ENCODE results near the gene IL17B. TPM values are rescaled to one million over a fixed set of nuclear protein-coding genes. Genes with fewer than 3 reads are reported as not detected.

The IL17B gene
- total and polyA plus RNA-seq, 2 experiments from 2014 or later, result not detected

DNA sequence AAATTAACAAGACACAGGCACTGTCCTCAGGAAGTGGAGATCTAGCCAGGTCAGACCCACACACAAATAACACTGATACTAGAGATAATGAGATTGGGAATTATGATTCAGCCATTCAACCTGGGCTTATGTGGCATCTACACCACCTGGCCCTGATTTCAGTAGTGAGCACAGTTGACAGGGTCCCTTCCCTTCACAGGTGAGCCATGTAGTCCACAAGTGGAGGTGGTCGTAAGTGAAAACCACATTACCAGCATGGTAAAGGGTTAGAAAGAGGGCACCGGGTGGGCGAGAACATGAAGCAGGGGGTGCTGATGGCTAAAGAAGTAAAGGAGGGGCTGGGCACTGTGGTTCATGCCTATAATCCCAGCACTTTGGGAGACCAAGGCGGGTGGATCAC is 48.3 kb upstream of the IL17B start:
- H3K27ac Mint-ChIP-seq, result no peak overlapping the region
- no peak overlapping the region for H3K4me3 Mint-ChIP-seq
- H3K36me3 ChIP-seq (ENCODE audit: insufficient read depth), result no peaks in the 10 kb centered on the region
- no peaks in the 10 kb centered on the region for H3K79me2 ChIP-seq (replicated peaks; ENCODE audit: insufficient read depth)
- H3K4me1 ChIP-seq (ENCODE audit: insufficient read depth), result peaks cover 32% of the 10 kb centered on the region
- H3K36me3 Mint-ChIP-seq (ENCODE audit: low read depth), result no peaks in the 10 kb centered on the region
- peaks cover 42% of the 10 kb centered on the region for H3K4me1 Mint-ChIP-seq
- H3K27me3 Mint-ChIP-seq (ENCODE audit: insufficient read depth, low read depth, poor library complexity), result peaks cover 15% of the 10 kb centered on the region
- no peaks in the 10 kb centered on the region for H3K27me3 ChIP-seq (ENCODE audit: insufficient read depth)
- DNase-seq (ENCODE audit: low spot score) (no peak), ATAC-seq (no peak)
- no peak overlapping the region for H3K27ac ChIP-seq (ENCODE audit: low read depth)
- H3F3A ChIP-seq (replicated peaks; ENCODE audit: low read depth), result 0 out of 2 replicates have a peak, but pooled peaks cover 9% of the 10 kb centered on the region
- H3K4me3 ChIP-seq, result no peak overlapping the region
- TF ChIP-seq, protein P1, sequence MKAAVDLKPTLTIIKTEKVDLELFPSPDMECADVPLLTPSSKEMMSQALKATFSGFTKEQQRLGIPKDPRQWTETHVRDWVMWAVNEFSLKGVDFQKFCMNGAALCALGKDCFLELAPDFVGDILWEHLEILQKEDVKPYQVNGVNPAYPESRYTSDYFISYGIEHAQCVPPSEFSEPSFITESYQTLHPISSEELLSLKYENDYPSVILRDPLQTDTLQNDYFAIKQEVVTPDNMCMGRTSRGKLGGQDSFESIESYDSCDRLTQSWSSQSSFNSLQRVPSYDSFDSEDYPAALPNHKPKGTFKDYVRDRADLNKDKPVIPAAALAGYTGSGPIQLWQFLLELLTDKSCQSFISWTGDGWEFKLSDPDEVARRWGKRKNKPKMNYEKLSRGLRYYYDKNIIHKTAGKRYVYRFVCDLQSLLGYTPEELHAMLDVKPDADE (IDR thresholded peaks at IDR 0.05), result no peak
- TF ChIP-seq ZNF114 (CRISPR knock-in tag; IDR thresholded peaks at IDR 0.05), result no peak
- TF ChIP-seq NANOG (IDR thresholded peaks at IDR 0.05; ENCODE audit: borderline replicate concordance), result no peak
- no peak for TF ChIP-seq CREB1 (CRISPR knock-in tag; IDR thresholded peaks at IDR 0.05; ENCODE audit: low read depth)
- TF ChIP-seq EZH2 (IDR thresholded peaks at IDR 0.05; ENCODE audit: low read depth, unreplicated experiment), result no peak
- TF ChIP-seq, protein P2, sequence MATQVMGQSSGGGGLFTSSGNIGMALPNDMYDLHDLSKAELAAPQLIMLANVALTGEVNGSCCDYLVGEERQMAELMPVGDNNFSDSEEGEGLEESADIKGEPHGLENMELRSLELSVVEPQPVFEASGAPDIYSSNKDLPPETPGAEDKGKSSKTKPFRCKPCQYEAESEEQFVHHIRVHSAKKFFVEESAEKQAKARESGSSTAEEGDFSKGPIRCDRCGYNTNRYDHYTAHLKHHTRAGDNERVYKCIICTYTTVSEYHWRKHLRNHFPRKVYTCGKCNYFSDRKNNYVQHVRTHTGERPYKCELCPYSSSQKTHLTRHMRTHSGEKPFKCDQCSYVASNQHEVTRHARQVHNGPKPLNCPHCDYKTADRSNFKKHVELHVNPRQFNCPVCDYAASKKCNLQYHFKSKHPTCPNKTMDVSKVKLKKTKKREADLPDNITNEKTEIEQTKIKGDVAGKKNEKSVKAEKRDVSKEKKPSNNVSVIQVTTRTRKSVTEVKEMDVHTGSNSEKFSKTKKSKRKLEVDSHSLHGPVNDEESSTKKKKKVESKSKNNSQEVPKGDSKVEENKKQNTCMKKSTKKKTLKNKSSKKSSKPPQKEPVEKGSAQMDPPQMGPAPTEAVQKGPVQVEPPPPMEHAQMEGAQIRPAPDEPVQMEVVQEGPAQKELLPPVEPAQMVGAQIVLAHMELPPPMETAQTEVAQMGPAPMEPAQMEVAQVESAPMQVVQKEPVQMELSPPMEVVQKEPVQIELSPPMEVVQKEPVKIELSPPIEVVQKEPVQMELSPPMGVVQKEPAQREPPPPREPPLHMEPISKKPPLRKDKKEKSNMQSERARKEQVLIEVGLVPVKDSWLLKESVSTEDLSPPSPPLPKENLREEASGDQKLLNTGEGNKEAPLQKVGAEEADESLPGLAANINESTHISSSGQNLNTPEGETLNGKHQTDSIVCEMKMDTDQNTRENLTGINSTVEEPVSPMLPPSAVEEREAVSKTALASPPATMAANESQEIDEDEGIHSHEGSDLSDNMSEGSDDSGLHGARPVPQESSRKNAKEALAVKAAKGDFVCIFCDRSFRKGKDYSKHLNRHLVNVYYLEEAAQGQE (IDR thresholded peaks at IDR 0.05; ENCODE audit: unreplicated experiment), result no peak
- TF ChIP-seq POLR2AphosphoS5 (IDR thresholded peaks at IDR 0.05; ENCODE audit: low read depth), result no peak
- TF ChIP-seq JUNB (IDR thresholded peaks at IDR 0.05; ENCODE audit: unreplicated experiment), result no peak
- TF ChIP-seq, protein P3, sequence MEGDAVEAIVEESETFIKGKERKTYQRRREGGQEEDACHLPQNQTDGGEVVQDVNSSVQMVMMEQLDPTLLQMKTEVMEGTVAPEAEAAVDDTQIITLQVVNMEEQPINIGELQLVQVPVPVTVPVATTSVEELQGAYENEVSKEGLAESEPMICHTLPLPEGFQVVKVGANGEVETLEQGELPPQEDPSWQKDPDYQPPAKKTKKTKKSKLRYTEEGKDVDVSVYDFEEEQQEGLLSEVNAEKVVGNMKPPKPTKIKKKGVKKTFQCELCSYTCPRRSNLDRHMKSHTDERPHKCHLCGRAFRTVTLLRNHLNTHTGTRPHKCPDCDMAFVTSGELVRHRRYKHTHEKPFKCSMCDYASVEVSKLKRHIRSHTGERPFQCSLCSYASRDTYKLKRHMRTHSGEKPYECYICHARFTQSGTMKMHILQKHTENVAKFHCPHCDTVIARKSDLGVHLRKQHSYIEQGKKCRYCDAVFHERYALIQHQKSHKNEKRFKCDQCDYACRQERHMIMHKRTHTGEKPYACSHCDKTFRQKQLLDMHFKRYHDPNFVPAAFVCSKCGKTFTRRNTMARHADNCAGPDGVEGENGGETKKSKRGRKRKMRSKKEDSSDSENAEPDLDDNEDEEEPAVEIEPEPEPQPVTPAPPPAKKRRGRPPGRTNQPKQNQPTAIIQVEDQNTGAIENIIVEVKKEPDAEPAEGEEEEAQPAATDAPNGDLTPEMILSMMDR (conservative IDR thresholded peaks at IDR 0.05; ENCODE audit: low read depth in 2 of 2), result no peak
- no peak for TF ChIP-seq ZNF331 (CRISPR knock-in tag; IDR thresholded peaks at IDR 0.05; ENCODE audit: low read depth)
- TF ChIP-seq, protein P4, sequence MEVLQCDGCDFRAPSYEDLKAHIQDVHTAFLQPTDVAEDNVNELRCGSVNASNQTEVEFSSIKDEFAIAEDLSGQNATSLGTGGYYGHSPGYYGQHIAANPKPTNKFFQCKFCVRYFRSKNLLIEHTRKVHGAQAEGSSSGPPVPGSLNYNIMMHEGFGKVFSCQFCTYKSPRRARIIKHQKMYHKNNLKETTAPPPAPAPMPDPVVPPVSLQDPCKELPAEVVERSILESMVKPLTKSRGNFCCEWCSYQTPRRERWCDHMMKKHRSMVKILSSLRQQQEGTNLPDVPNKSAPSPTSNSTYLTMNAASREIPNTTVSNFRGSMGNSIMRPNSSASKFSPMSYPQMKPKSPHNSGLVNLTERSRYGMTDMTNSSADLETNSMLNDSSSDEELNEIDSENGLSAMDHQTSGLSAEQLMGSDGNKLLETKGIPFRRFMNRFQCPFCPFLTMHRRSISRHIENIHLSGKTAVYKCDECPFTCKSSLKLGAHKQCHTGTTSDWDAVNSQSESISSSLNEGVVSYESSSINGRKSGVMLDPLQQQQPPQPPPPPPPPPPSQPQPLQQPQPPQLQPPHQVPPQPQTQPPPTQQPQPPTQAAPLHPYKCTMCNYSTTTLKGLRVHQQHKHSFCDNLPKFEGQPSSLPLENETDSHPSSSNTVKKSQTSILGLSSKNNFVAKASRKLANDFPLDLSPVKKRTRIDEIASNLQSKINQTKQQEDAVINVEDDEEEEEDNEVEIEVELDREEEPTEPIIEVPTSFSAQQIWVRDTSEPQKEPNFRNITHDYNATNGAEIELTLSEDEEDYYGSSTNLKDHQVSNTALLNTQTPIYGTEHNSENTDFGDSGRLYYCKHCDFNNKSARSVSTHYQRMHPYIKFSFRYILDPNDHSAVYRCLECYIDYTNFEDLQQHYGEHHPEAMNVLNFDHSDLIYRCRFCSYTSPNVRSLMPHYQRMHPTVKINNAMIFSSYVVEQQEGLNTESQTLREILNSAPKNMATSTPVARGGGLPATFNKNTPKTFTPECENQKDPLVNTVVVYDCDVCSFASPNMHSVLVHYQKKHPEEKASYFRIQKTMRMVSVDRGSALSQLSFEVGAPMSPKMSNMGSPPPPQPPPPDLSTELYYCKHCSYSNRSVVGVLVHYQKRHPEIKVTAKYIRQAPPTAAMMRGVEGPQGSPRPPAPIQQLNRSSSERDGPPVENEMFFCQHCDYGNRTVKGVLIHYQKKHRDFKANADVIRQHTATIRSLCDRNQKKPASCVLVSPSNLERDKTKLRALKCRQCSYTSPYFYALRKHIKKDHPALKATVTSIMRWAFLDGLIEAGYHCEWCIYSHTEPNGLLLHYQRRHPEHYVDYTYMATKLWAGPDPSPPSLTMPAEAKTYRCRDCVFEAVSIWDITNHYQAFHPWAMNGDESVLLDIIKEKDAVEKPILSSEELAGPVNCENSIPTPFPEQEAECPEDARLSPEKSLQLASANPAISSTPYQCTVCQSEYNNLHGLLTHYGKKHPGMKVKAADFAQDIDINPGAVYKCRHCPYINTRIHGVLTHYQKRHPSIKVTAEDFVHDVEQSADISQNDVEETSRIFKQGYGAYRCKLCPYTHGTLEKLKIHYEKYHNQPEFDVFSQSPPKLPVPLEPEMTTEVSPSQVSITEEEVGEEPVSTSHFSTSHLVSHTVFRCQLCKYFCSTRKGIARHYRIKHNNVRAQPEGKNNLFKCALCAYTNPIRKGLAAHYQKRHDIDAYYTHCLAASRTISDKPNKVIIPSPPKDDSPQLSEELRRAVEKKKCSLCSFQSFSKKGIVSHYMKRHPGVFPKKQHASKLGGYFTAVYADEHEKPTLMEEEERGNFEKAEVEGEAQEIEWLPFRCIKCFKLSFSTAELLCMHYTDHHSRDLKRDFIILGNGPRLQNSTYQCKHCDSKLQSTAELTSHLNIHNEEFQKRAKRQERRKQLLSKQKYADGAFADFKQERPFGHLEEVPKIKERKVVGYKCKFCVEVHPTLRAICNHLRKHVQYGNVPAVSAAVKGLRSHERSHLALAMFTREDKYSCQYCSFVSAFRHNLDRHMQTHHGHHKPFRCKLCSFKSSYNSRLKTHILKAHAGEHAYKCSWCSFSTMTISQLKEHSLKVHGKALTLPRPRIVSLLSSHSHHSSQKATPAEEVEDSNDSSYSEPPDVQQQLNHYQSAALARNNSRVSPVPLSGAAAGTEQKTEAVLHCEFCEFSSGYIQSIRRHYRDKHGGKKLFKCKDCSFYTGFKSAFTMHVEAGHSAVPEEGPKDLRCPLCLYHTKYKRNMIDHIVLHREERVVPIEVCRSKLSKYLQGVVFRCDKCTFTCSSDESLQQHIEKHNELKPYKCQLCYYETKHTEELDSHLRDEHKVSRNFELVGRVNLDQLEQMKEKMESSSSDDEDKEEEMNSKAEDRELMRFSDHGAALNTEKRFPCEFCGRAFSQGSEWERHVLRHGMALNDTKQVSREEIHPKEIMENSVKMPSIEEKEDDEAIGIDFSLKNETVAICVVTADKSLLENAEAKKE (CRISPR knock-in tag; IDR thresholded peaks at IDR 0.05), result no peak
- TF ChIP-seq EZH2phosphoT487 (IDR thresholded peaks at IDR 0.05; ENCODE audit: unreplicated experiment), result no peak
- no peaks in the 10 kb centered on the region for H4K20me1 ChIP-seq (replicated peaks; ENCODE audit: insufficient read depth)
- H3K9me3 Mint-ChIP-seq, result no peaks in the 10 kb centered on the region
- no peak overlapping the region for H2AFZ ChIP-seq
- no peaks in the 10 kb centered on the region for H3K9me2 ChIP-seq (ENCODE audit: insufficient read depth)
- H3K4me2 ChIP-seq, result no peak overlapping the region

Measured in GM23338 (cell line).